H1 (cell line): ENCODE measurements around the gene R3HDM1. TPM values are rescaled to one million over a fixed set of nuclear protein-coding genes. Genes with fewer than 3 reads are reported as not detected.

ENCODE experiments used
- CTCF ChIA-PET: fragments of 300-600 bp; sonication (Branson Sonifier 250); formaldehyde crosslinking; loops from one replicate; lab custom pipeline; 2021; ENCODE audit not compliant: partially characterized antibody; lab: Charles Lee
- POLR2A ChIA-PET: fragments of 300-600 bp; sonication (Branson Sonifier 250); formaldehyde crosslinking; loops from one replicate; lab custom pipeline; 2021; ENCODE audit warnings: inconsistent platforms; ENCODE audit not compliant: partially characterized antibody; lab: Charles Lee
- DNase-seq, 2 experiments: peaks; one replicate each; pipeline versions ENCODE4 v3.0.0 to v3.0.0-alpha.2; 2010 to 2022; ENCODE audit warnings: low spot score in 2 of 2, low read depth in 1 of 2, mixed read lengths in 1 of 2
- FAIRE-seq: peaks from 2 replicates; lab custom pipeline; 2011; peaks lifted over from hg19 to GRCh38; lab: Jason Lieb, UNC
- H2AFZ ChIP-seq: 2 replicates; pipeline ENCODE4 v1.8.1; 2012; ENCODE audit warnings: low read length, inconsistent platforms
- H2AK5ac ChIP-seq: 2 replicates; pipeline ENCODE4 v1.6.1; 2013; ENCODE audit warnings: low read depth, low read length
- H2BK120ac ChIP-seq: replicated peaks from 2 replicates; pipeline ENCODE3; 2013; ENCODE audit warnings: low read depth, low read length, inconsistent platforms
- H2BK12ac ChIP-seq: 2 replicates; pipeline ENCODE4 v1.6.1; 2013; ENCODE audit warnings: low read depth, low read length
- H2BK15ac ChIP-seq: 2 replicates; pipeline ENCODE4 v1.6.1; 2013; ENCODE audit warnings: low read length
- H2BK20ac ChIP-seq: 2 replicates; pipeline ENCODE4 v1.6.1; 2013; ENCODE audit warnings: low read length
- H2BK5ac ChIP-seq: 2 replicates; pipeline ENCODE4 v1.6.1; 2013; ENCODE audit warnings: low read depth, low read length
- H3K14ac ChIP-seq: 2 replicates; pipeline ENCODE4 v1.6.1; 2013; ENCODE audit warnings: inconsistent platforms; ENCODE audit not compliant: insufficient read length
- H3K18ac ChIP-seq: 2 replicates; pipeline ENCODE4 v1.6.1; 2013; ENCODE audit warnings: low read length; ENCODE audit errors: extremely low read depth
- H3K23ac ChIP-seq: 2 replicates; pipeline ENCODE4 v1.6.1; 2013; ENCODE audit warnings: inconsistent platforms; ENCODE audit not compliant: insufficient read length
- H3K23me2 ChIP-seq: 2 replicates; pipeline ENCODE4 v1.6.1; 2013; ENCODE audit warnings: low read depth, low read length
- H3K27ac ChIP-seq: 2 replicates; pipeline ENCODE4 v1.6.1; 2011; ENCODE audit warnings: low read depth, low read length, inconsistent platforms
- H3K27me3 ChIP-seq, 4 experiments: replicated peaks in 1 of 4; 1 replicate in 1 of 4; 2 replicates in 3 of 4; pipeline versions ENCODE4 v1.6.1 to v1.8.1; 2011 to 2013; ENCODE audit warnings: low read length in 3 of 4, mild to moderate bottlenecking in 3 of 4, inconsistent platforms in 2 of 4, mixed read lengths in 2 of 4, moderate library complexity in 1 of 4; ENCODE audit not compliant: control insufficient read depth in 3 of 4, insufficient read depth in 3 of 4; ENCODE audit errors: extremely low read depth in 1 of 4
- H3K36me3 ChIP-seq, 4 experiments: 2 replicates each; pipeline versions ENCODE4 v1.6.1 to v1.8.1; 2011 to 2013; ENCODE audit warnings: mild to moderate bottlenecking in 4 of 4, low read length in 3 of 4, moderate library complexity in 2 of 4, control low read depth in 1 of 4, inconsistent platforms in 1 of 4; ENCODE audit not compliant: insufficient read depth in 4 of 4, control insufficient read depth in 2 of 4
- H3K4ac ChIP-seq: replicated peaks from 2 replicates; pipeline ENCODE3; 2013; ENCODE audit warnings: low read length, low read depth, mixed read lengths, inconsistent platforms; ENCODE audit not compliant: insufficient read length
- H3K4me1 ChIP-seq, 4 experiments: replicated peaks in 1 of 4; 1 replicate in 1 of 4; 2 replicates in 3 of 4; pipeline versions ENCODE4 v1.6.1 to v1.8.1; 2011 to 2013; ENCODE audit warnings: low read length in 3 of 4, inconsistent platforms in 2 of 4, mixed read lengths in 1 of 4; ENCODE audit not compliant: insufficient read depth in 4 of 4, control insufficient read depth in 3 of 4
- H3K4me2 ChIP-seq, 2 experiments: 2 replicates each; pipeline versions ENCODE4 v1.6.1 to v1.8.1; 2011 to 2013; ENCODE audit warnings: low read depth in 2 of 2, low read length in 2 of 2, control low read depth in 1 of 2, inconsistent platforms in 1 of 2, mild to moderate bottlenecking in 1 of 2; ENCODE audit not compliant: insufficient read depth in 1 of 2
- H3K4me3 ChIP-seq, 4 experiments: fragments of 200-600, 300-600 bp in 1 of 4; sonication (generic), shearing (Covaris generic), sonication (Bioruptor Twin) in 1 of 4; 2 replicates each; pipeline versions ENCODE4 v1.5.1 to v1.8.1; 2011 to 2016; ENCODE audit warnings: low read length in 4 of 4, low read depth in 3 of 4, control low read depth in 2 of 4, inconsistent platforms in 2 of 4, mild to moderate bottlenecking in 2 of 4, mixed read lengths in 1 of 4, moderate library complexity in 1 of 4; ENCODE audit not compliant: insufficient read depth in 2 of 4; ENCODE audit errors: extremely low read depth in 1 of 4
- H3K56ac ChIP-seq: replicated peaks from 2 replicates; pipeline ENCODE3; 2013; ENCODE audit warnings: low read depth, mild to moderate bottlenecking, mixed read lengths, low read length, inconsistent platforms; ENCODE audit not compliant: insufficient read length
- H3K79me1 ChIP-seq: 2 replicates; pipeline ENCODE4 v1.6.1; 2013; ENCODE audit warnings: low read depth, low read length, control low read depth
- H3K79me2 ChIP-seq, 2 experiments: 2 replicates each; pipeline versions ENCODE4 v1.6.1 to v1.8.1; 2012 to 2013; ENCODE audit warnings: low read length in 2 of 2, mild to moderate bottlenecking in 2 of 2, inconsistent platforms in 1 of 2; ENCODE audit not compliant: insufficient read depth in 2 of 2, control insufficient read depth in 1 of 2
- H3K9ac ChIP-seq, 4 experiments: replicated peaks in 1 of 4; 1 replicate in 1 of 4; 2 replicates in 3 of 4; pipeline versions ENCODE4 v1.6.1 to v1.8.1; 2011 to 2013; ENCODE audit warnings: low read depth in 3 of 4, low read length in 3 of 4, control low read depth in 2 of 4, mild to moderate bottlenecking in 2 of 4, moderate library complexity in 2 of 4, inconsistent platforms in 1 of 4; ENCODE audit errors: extremely low read depth in 1 of 4
- H3K9me3 ChIP-seq, 2 experiments: 2 replicates each; pipeline versions ENCODE4 v1.6.1 to v1.8.1; 2012 to 2013; ENCODE audit warnings: mild to moderate bottlenecking in 2 of 2, moderate library complexity in 2 of 2, control low read depth in 1 of 2, inconsistent platforms in 1 of 2, low read depth in 1 of 2, low read length in 1 of 2, mixed read lengths in 1 of 2; ENCODE audit not compliant: insufficient read depth in 2 of 2
- H4K20me1 ChIP-seq, 2 experiments: replicated peaks in 1 of 2; 2 replicates each; pipeline versions ENCODE3 to v1.8.1; 2011 to 2013; ENCODE audit warnings: inconsistent platforms in 2 of 2, low read length in 2 of 2, mild to moderate bottlenecking in 1 of 2; ENCODE audit not compliant: insufficient read depth in 2 of 2, control insufficient read depth in 1 of 2
- H4K5ac ChIP-seq: 2 replicates; pipeline ENCODE4 v1.6.1; 2013; ENCODE audit warnings: low read length, low read depth, mixed read lengths, inconsistent platforms; ENCODE audit not compliant: insufficient read length
- H4K8ac ChIP-seq: 2 replicates; pipeline ENCODE4 v1.8.0; 2013; ENCODE audit warnings: mild to moderate bottlenecking, moderate library complexity, low read length, inconsistent platforms; ENCODE audit not compliant: insufficient read depth; ENCODE audit errors: extremely low read depth
- H4K91ac ChIP-seq: replicated peaks from 2 replicates; pipeline ENCODE3; 2013; ENCODE audit warnings: low read length, mixed read lengths, inconsistent platforms; ENCODE audit not compliant: insufficient read length
- CEBPB ChIP-seq: IDR thresholded peaks from 2 replicates; pipeline ENCODE4 v1.6.1; 2012; ENCODE audit warnings: low read depth, low read length
- FOSL1 ChIP-seq: IDR thresholded peaks from 2 replicates; pipeline ENCODE4 v1.6.1; 2011; ENCODE audit warnings: mild to moderate bottlenecking, low read depth, low read length, moderate library complexity; ENCODE audit not compliant: insufficient read depth
- HDAC2 ChIP-seq, 2 experiments: fragments of 300-600 bp in 1 of 2; sonication (generic) in 1 of 2; IDR thresholded peaks; 2 replicates each; pipeline ENCODE4 v1.6.1; 2011 to 2012; ENCODE audit warnings: low read depth in 2 of 2, low read length in 2 of 2, mild to moderate bottlenecking in 2 of 2, moderate library complexity in 2 of 2, borderline replicate concordance in 1 of 2, inconsistent platforms in 1 of 2
- MAX ChIP-seq: IDR thresholded peaks from 2 replicates; pipeline ENCODE4 v1.6.1; 2012; ENCODE audit warnings: inconsistent platforms
- SIN3A ChIP-seq, 2 experiments: IDR thresholded peaks in 1 of 2; conservative IDR thresholded peaks in 1 of 2; 2 replicates each; pipeline ENCODE4 v1.6.1; 2011 to 2012; ENCODE audit warnings: low read length in 2 of 2, improper control_type of control experiment in 1 of 2, low read depth in 1 of 2, mild to moderate bottlenecking in 1 of 2
- WGBS, 2 experiments: shearing (Covaris generic) in 1 of 2; methylation state at CpG; one replicate each; pipeline versions ENCODE4 v1.1.6 to v1.1.7; 2013 to 2015; ENCODE audit warnings: low lambda C conversion rate in 2 of 2, mixed read lengths in 2 of 2, inconsistent platforms in 1 of 2, low coverage in 1 of 2, missing lambda C conversion rate in 1 of 2; ENCODE audit not compliant: insufficient replicate concordance in 2 of 2, insufficient coverage in 1 of 2, insufficient read length in 1 of 2; ENCODE audit errors: extremely low coverage in 1 of 2, missing lambda C conversion rate in 1 of 2; 5-methylcytosine and 5-hydroxymethylcytosine counted together
- polyA plus RNA-seq, 7 experiments: library from polyadenylated mRNA; depleted of rRNA in 3 of 7; stranded (reverse) in 5 of 7; unstranded in 2 of 7; fragments of >200 nt in 5 of 7; fragments of 200-250 nt in 2 of 7; gene quantifications; 1 replicate in 5 of 7; 2 replicates in 1 of 7; 4 replicates in 1 of 7; pipeline versions ENCODE4 v1.2.1 to v1.2.3, GENCODE V29; 2011 to 2013; ENCODE audit warnings: missing spikeins in 2 of 7, mixed read lengths in 2 of 7
- total RNA-seq: library from RNA; stranded (reverse); fragmentation: NEBNext Ultra II Directional; extraction: Animal tissue kit (Norgen Biotek cat#: 25700); gene quantifications from 2 replicates; pipeline ENCODE4 v1.2.1, GENCODE V29; 2021

R3HDM1 gene
- total and polyA plus RNA-seq, 2 of the 8 experiments (the other 6 are each of a cell fraction or from before 2014, with no cell fraction given) = 77.7 to 120 TPM

GRCh38 chr2:135603543-135603942, 72.3 kb downstream of the R3HDM1 start:
- WGBS, 2 experiments = 95% methylated on average over 7 of the region's 7 CpGs; no CpG with 5 or more reads in 1 of the 2 experiments
- TF ChIP-seq CEBPB (no peak), FOSL1 (no peak), SIN3A (conservative IDR thresholded peaks at IDR 0.05 in 1 of 2, IDR thresholded peaks at IDR 0.05 in 1 of 2; ENCODE audit: low read depth in 1 of 2, low read length in 2 of 2) (no peak), HDAC2 (IDR thresholded peaks at IDR 0.05; ENCODE audit: borderline replicate concordance in 1 of 2, low read depth in 2 of 2, low read length in 2 of 2) (no peak), MAX (no peak)

More at GRCh38 chr2:135603543-135603942, 72.3 kb downstream of the R3HDM1 start:
- Histone ChIP-seq H4K91ac (no peak overlapping the region), H3K4me3 (no peak overlapping the region), H3K4me1 (no peaks in the 10 kb centered on the region), H2BK5ac (no peak overlapping the region), H4K8ac (no peak overlapping the region), H4K20me1 (peaks cover 0 to 2% of the 10 kb centered on the region in 2 experiments), H3K56ac (no peak overlapping the region), H3K27ac (no peak overlapping the region), H3K27me3 (no peaks in the 10 kb centered on the region), H3K9ac (no peak overlapping the region), H3K36me3 (peaks cover 0 to 34% (median 11%) of the 10 kb centered on the region in 4 experiments; a peak in 5 of 8 replicates), H2BK12ac (no peak overlapping the region), H3K18ac (no peak overlapping the region), H2AFZ (no peak overlapping the region), H2BK15ac (no peak overlapping the region), H3K9me3 (no peaks in the 10 kb centered on the region), H3K79me1 (no peaks in the 10 kb centered on the region), H3K23me2 (no peaks in the 10 kb centered on the region), H2AK5ac (no peak overlapping the region), H2BK20ac (no peak overlapping the region), H3K79me2 (0 out of 4 replicates have a peak, but pooled peaks cover 0 to 3% of the 10 kb centered on the region in 2 experiments), H3K4me2 (no peak overlapping the region), H3K23ac (no peak overlapping the region), H3K4ac (no peak overlapping the region), H3K14ac (no peak overlapping the region), H2BK120ac (no peak overlapping the region), H4K5ac (no peak overlapping the region)
- ChIA-PET CTCF (interaction anchor here (0.6 to 5.4 kb wide), 5 partner anchors 14 to 597 kb away, joined by 3 to 21 read pairs (median 5); no protein-coding TSS in a partner anchor), POLR2A (interaction anchor here (0.8 kb wide), 1 partner anchor 29 kb away, joined by 3 read pairs; no protein-coding TSS in a partner anchor)
- DNase-seq (no peak), FAIRE-seq (no peak)
